Common myeloid progenitor, CD34-positive (primary cell): ENCODE data around the gene ADARB2.
"Not testable (repeated sequence)": the region's sequence is repeated elsewhere in the genome, so short reads cannot be mapped to it uniquely, and the experiment has no call there.

ENCODE experiments used
- CTCF ChIA-PET: fragments of 350-600 bp; sonication (Branson Sonifier 250); formaldehyde crosslinking; loops from one replicate; lab custom pipeline; 2021; ENCODE audit warnings: antibody characterized with exemption; lab: Charles Lee
- POLR2A ChIA-PET: fragments of 350-600 bp; sonication (Branson Sonifier 250); formaldehyde crosslinking; loops from one replicate; lab custom pipeline; 2021; ENCODE audit warnings: antibody characterized with exemption; lab: Charles Lee
- DNase-seq, 3 donors: peaks; one replicate each; pipeline versions ENCODE4 v3.0.0 to v3.0.0-alpha.2; 2013
- H3K27ac ChIP-seq, 2 experiments: 1 replicate in 1 of 2; 2 replicates in 1 of 2; pipeline ENCODE4 v1.7.0; 2013; ENCODE audit warnings: inconsistent platforms in 2 of 2, low read length in 2 of 2, mild to moderate bottlenecking in 2 of 2, low read depth in 1 of 2, moderate library complexity in 1 of 2; ENCODE audit not compliant: severe bottlenecking in 2 of 2, insufficient read depth in 1 of 2, poor library complexity in 1 of 2
- H3K27me3 ChIP-seq, 5 experiments: replicated peaks in 2 of 5; 1 replicate in 3 of 5; 2 replicates in 2 of 5; pipeline versions ENCODE4 v1.6.1 to v1.7.0; 2013; ENCODE audit warnings: low read length in 4 of 5, mild to moderate bottlenecking in 2 of 5, moderate library complexity in 2 of 5, inconsistent platforms in 1 of 5; ENCODE audit not compliant: insufficient read depth in 5 of 5, control insufficient read depth in 4 of 5
- H3K36me3 ChIP-seq, 4 experiments: 1 replicate in 2 of 4; 2 replicates in 2 of 4; pipeline versions ENCODE4 v1.6.1 to v1.7.0; 2013; ENCODE audit warnings: low read length in 3 of 4, control low read depth in 1 of 4, mild to moderate bottlenecking in 1 of 4; ENCODE audit not compliant: control insufficient read depth in 4 of 4, insufficient read depth in 4 of 4
- H3K4me1 ChIP-seq, 4 experiments: 1 replicate in 3 of 4; 2 replicates in 1 of 4; pipeline versions ENCODE4 v1.6.1 to v1.7.1; 2013; ENCODE audit warnings: low read length in 3 of 4, mild to moderate bottlenecking in 3 of 4, control low read depth in 1 of 4, inconsistent platforms in 1 of 4, moderate library complexity in 1 of 4; ENCODE audit not compliant: control insufficient read depth in 4 of 4, insufficient read depth in 4 of 4; ENCODE audit errors: control extremely low read depth in 1 of 4
- H3K4me3 ChIP-seq, 7 experiments: 1 replicate in 4 of 7; 2 replicates in 3 of 7; pipeline versions ENCODE4 v1.5.1 to v1.7.0; 2013; ENCODE audit warnings: mild to moderate bottlenecking in 7 of 7, low read length in 6 of 7, moderate library complexity in 6 of 7, inconsistent platforms in 2 of 7, low read depth in 2 of 7, control low read depth in 1 of 7; ENCODE audit not compliant: insufficient read depth in 4 of 7, control insufficient read depth in 1 of 7; ENCODE audit errors: extremely low read depth in 1 of 7
- H3K9me3 ChIP-seq, 5 experiments: 1 replicate in 4 of 5; 2 replicates in 1 of 5; pipeline versions ENCODE4 v1.6.1 to v1.7.1; 2013; ENCODE audit warnings: low read length in 4 of 5, mild to moderate bottlenecking in 2 of 5, inconsistent platforms in 1 of 5, low read depth in 1 of 5, moderate library complexity in 1 of 5; ENCODE audit not compliant: control insufficient read depth in 4 of 5, insufficient read depth in 2 of 5; ENCODE audit errors: control extremely low read depth in 1 of 5
- WGBS: methylation state at CpG from one replicate; pipeline ENCODE4 v1.1.5; 2013; ENCODE audit not compliant: insufficient coverage; 5-methylcytosine and 5-hydroxymethylcytosine counted together

The ADARB2 gene

GRCh38 chr10:1358147-1358546 lies 379.2 kb downstream of the ADARB2 start:
- Histone ChIP-seq H3K27me3 (peaks cover 0 to 69% (median 28%) of the 10 kb centered on the region in 5 experiments), H3K9me3 (no peaks in the 10 kb centered on the region), H3K36me3 (no peaks in the 10 kb centered on the region), H3K27ac (no peak overlapping the region), H3K4me3 (no peak overlapping the region), H3K4me1 (no peaks in the 10 kb centered on the region)
- ChIA-PET POLR2A (no interaction called here), CTCF (interaction anchor here (0.8 kb wide), 1 partner anchor 10 kb away, joined by 3 read pairs; no protein-coding TSS in a partner anchor)
- 100% methylated on average over 3 of the region's 5 CpGs for WGBS
- DNase-seq, result no peak

- WGBS, result 90% methylated on average over 2 of the region's 4 CpGs
- ChIA-PET POLR2A (no interaction called here), CTCF (no interaction called here)
- H3K27me3 ChIP-seq, result peaks cover 0 to 51% (median 21%) of the 10 kb centered on the region in 5 experiments
- no peaks in the 10 kb centered on the region for H3K4me1 ChIP-seq
- no peak overlapping the region for H3K4me3 ChIP-seq
- H3K9me3 ChIP-seq, result no peaks in the 10 kb centered on the region
- no peaks in the 10 kb centered on the region for H3K36me3 ChIP-seq
- H3K27ac ChIP-seq, result no peak overlapping the region
- no peak for DNase-seq
Observed at GRCh38 chr10:1356349-1356748, 381.0 kb downstream of the ADARB2 start.

- DNase-seq, result no peak
- Histone ChIP-seq H3K4me1 (no peaks in the 10 kb centered on the region), H3K27me3 (peaks cover 0 to 39% (median 14%) of the 10 kb centered on the region in 5 experiments), H3K36me3 (no peaks in the 10 kb centered on the region), H3K9me3 (no peaks in the 10 kb centered on the region), H3K4me3 (no peak overlapping the region), H3K27ac (no peak overlapping the region)
- whole genome bisulfite sequencing, result 87% methylated on average over 6 of the region's 10 CpGs
- ChIA-PET POLR2A (no interaction called here), CTCF (interaction anchor here (0.9 kb wide), 1 partner anchor 13 kb away, joined by 4 read pairs; no protein-coding TSS in a partner anchor)
Observed at GRCh38 chr10:1354809-1355710, 382.3 kb downstream of the ADARB2 start.

GRCh38 chr10:1352296-1352695 lies 385.0 kb downstream of the ADARB2 start:
- H3K27ac ChIP-seq, H3K4me3 ChIP-seq, CTCF ChIA-PET, H3K36me3 ChIP-seq, POLR2A ChIA-PET, DNase-seq, H3K9me3 ChIP-seq, H3K4me1 ChIP-seq: not testable (repeated sequence)
- WGBS, result 96% methylated on average over 6 of the region's 7 CpGs
- H3K27me3 ChIP-seq, result peaks cover 0 to 31% (median 4%) of the 10 kb centered on the region in 5 experiments

- ChIA-PET POLR2A (no interaction called here), CTCF (no interaction called here)
- no peak overlapping the region for H3K4me3 ChIP-seq
- DNase-seq, result no peak
- H3K27me3 ChIP-seq, result peaks cover 0 to 18% (median 0%) of the 10 kb centered on the region in 5 experiments
- H3K27ac ChIP-seq, result no peak overlapping the region
- 90% methylated on average over 3 of the region's 5 CpGs for WGBS
- H3K4me1 ChIP-seq, result no peaks in the 10 kb centered on the region
- H3K36me3 ChIP-seq, result no peaks in the 10 kb centered on the region
- H3K9me3 ChIP-seq, result no peaks in the 10 kb centered on the region
Observed at GRCh38 chr10:1348773-1349050, 388.6 kb downstream of the ADARB2 start.

GRCh38 chr10:1347962-1348772 lies 389.2 kb downstream of the ADARB2 start:
- H3K36me3 ChIP-seq, result no peaks in the 10 kb centered on the region
- ChIA-PET CTCF (no interaction called here), POLR2A (interaction anchor here (0.5 kb wide), 1 partner anchor 24 kb away, joined by 5 read pairs; no protein-coding TSS in a partner anchor)
- 56% methylated on average over 13 of the region's 17 CpGs for WGBS
- no peak overlapping the region for H3K4me3 ChIP-seq
- peaks cover 0 to 18% (median 0%) of the 10 kb centered on the region in 5 experiments for H3K27me3 ChIP-seq
- no peak for DNase-seq
- H3K9me3 ChIP-seq, result no peaks in the 10 kb centered on the region
- H3K27ac ChIP-seq, result no peak overlapping the region
- no peaks in the 10 kb centered on the region for H3K4me1 ChIP-seq

- WGBS, result 92% methylated on average over 15 of the region's 15 CpGs
- Histone ChIP-seq H3K4me1 (no peaks in the 10 kb centered on the region), H3K27ac (no peak overlapping the region), H3K9me3 (no peaks in the 10 kb centered on the region), H3K27me3 (peaks cover 0 to 18% (median 0%) of the 10 kb centered on the region in 5 experiments), H3K36me3 (no peaks in the 10 kb centered on the region), H3K4me3 (no peak overlapping the region)
- CTCF ChIA-PET, result no interaction called here
- no peak for DNase-seq
- POLR2A ChIA-PET, result no interaction called here
Observed at GRCh38 chr10:1347525-1347924, 389.8 kb downstream of the ADARB2 start.
